ENCODE measurements around the gene ST8SIA4. TPM values are rescaled to one million over a fixed set of nuclear protein-coding genes. Genes with fewer than 3 reads are reported as not detected.

The ST8SIA4 gene
- total and polyA plus RNA-seq, 11 donors, result 0.87 to 17.7 (median 4.3) TPM

DNA sequence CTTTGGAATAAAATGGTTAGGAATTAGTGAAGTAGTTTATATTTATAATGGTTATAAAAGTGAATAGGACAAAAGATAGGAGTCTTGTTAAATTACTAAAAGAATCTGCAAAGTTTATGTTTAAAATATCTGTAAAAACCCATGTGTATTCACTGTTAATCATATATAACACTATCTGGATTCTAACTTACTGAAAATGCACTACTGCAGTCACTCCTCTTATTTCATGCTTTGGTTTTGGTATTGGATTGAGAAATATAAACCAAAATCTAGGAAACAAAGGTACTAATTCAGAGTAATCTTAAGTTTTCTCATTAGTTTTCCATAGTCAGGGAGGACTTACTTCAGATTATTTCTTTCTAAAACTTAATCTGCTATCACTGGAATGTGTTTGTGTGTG lies 49.5 kb downstream of the ST8SIA4 start:
- TF ChIP-seq POLR2A (IDR thresholded peaks at IDR 0.05), result no peak
- TF ChIP-seq, protein P1, sequence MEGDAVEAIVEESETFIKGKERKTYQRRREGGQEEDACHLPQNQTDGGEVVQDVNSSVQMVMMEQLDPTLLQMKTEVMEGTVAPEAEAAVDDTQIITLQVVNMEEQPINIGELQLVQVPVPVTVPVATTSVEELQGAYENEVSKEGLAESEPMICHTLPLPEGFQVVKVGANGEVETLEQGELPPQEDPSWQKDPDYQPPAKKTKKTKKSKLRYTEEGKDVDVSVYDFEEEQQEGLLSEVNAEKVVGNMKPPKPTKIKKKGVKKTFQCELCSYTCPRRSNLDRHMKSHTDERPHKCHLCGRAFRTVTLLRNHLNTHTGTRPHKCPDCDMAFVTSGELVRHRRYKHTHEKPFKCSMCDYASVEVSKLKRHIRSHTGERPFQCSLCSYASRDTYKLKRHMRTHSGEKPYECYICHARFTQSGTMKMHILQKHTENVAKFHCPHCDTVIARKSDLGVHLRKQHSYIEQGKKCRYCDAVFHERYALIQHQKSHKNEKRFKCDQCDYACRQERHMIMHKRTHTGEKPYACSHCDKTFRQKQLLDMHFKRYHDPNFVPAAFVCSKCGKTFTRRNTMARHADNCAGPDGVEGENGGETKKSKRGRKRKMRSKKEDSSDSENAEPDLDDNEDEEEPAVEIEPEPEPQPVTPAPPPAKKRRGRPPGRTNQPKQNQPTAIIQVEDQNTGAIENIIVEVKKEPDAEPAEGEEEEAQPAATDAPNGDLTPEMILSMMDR (IDR thresholded peaks at IDR 0.05), result no peak
- Histone ChIP-seq H3K27me3 (no peaks in the 10 kb centered on the region), H3K4me3 (no peak overlapping the region), H3K27ac (peak overlapping the region in 4 of 12 donors; percentile 13 to 86 (median 39)), H3K36me3 (peaks cover 0 to 5% (median 0%) of the 10 kb centered on the region in 9 donors), H3K4me1 (peaks cover 0 to 57% (median 3%) of the 10 kb centered on the region in 12 donors), H3K9me3 (no peaks in the 10 kb centered on the region)
- intact Hi-C loops (cut with DNase I), result loop anchor here in 1 of 10 donors (5.0 kb wide), 1 partner anchor 49 kb away; the partner anchor contains the start of gene ST8SIA4
- ATAC-seq (no peak), DNase-seq (no peak)

DNA sequence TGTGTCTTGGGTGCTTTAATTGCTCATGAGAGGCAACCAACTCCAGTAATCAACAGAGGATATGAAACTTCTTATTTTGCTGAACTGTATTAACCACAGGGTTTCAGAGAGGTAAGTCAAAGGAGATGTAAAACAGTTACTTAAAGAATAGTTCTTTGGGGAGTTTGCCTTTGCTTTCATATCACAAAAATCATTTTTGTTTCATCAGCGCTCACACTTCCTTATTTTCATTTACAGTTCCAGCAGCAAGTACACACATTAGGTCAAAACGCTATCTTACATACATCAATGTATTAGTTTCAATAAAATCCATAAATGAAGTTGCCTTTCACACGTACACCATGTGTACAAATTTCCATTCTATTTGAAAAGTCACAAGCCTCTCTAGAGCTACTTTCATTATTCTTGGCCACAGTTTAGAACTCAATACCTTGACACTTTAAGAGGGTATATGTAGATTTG lies 50.1 kb downstream of the ST8SIA4 start:
- no peaks in the 10 kb centered on the region for H3K27me3 ChIP-seq
- ATAC-seq (no peak), DNase-seq (no peak)
- TF ChIP-seq POLR2A (IDR thresholded peaks at IDR 0.05), result no peak
- TF ChIP-seq, protein P1 (IDR thresholded peaks at IDR 0.05), result no peak
- H3K27ac ChIP-seq, result peak overlapping the region in 4 of 12 donors; percentile 13 to 86 (median 26)
- WGBS, 4 donors, result 77 to 78% (median 78%) methylated on average over 3 of the region's 3 CpGs
- intact Hi-C loops (cut with DNase I), result loop anchor here in 1 of 10 donors (5.0 kb wide), 1 partner anchor 49 kb away; the partner anchor contains the start of gene ST8SIA4
- H3K4me3 ChIP-seq, result no peak overlapping the region
- H3K9me3 ChIP-seq, result no peaks in the 10 kb centered on the region
- H3K4me1 ChIP-seq, result peaks cover 0 to 54% (median 3%) of the 10 kb centered on the region in 12 donors
- peaks cover 0 to 5% (median 0%) of the 10 kb centered on the region in 9 donors for H3K36me3 ChIP-seq

DNA sequence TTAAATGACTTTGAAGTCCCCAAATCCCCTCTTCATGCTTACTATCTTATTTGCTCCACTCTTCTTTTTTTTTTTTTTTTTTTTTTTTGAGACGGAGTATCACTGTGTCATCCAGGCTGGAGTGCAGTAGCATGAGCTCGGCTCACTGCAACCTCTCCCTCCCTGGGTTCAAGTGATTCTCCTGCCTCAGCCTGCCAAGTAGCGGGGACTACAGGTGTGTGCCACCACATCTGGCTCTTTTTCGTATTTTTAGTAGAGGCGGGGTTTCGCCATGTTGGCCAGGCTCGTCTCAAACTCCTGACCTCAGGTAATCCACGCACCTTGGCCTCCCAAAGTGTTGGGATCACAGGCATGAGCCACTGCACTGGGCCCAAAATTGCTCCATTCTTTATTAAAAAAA lies 51.0 kb downstream of the ST8SIA4 start:
- no peaks in the 10 kb centered on the region for H3K9me3 ChIP-seq
- peak overlapping the region in 1 of 12 donors; percentile 86 for H3K27ac ChIP-seq
- DNase-seq, result no peak
- no peak for TF ChIP-seq POLR2A (IDR thresholded peaks at IDR 0.05)
- TF ChIP-seq, protein P1 (IDR thresholded peaks at IDR 0.05), result no peak
- H3K4me1 ChIP-seq, result peaks cover 0 to 55% (median 4%) of the 10 kb centered on the region in 12 donors
- no peak for ATAC-seq
- H3K36me3 ChIP-seq, result peaks cover 0 to 5% (median 0%) of the 10 kb centered on the region in 9 donors
- no peaks in the 10 kb centered on the region for H3K27me3 ChIP-seq
- intact Hi-C loops (cut with DNase I), result loop anchor here in 1 of 10 donors (5.0 kb wide), 1 partner anchor 50 kb away; the partner anchor contains the start of gene ST8SIA4
- WGBS, 4 donors, result 92 to 96% (median 94%) methylated on average over 8 of the region's 8 CpGs
- no peak overlapping the region for H3K4me3 ChIP-seq

DNA sequence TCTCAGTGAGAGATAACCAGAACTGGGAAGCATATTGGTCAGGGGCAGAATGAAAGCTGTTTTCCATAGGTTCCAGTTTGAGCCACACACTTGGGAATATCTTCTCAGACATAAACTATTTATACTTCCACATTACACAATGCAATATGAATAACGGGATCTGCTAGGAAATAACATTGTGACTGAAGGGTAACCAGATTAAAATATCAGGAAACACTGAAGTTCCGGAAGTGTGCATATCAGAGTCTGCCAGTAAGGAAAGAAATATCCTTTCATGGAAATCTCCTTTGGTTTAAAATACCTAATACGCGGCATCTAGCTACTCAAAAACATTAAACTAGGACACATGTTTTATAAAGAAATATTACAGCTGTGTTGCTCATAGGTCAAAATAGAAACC lies 56.3 kb downstream of the ST8SIA4 start:
- ATAC-seq, result peak in 2 of 4 donors; percentile 33 to 70
- no peaks in the 10 kb centered on the region for H3K27me3 ChIP-seq
- H3K27ac ChIP-seq, result peak overlapping the region in 11 of 12 donors; percentile 14 to 67 (median 48)
- WGBS, 4 donors, result 26 to 34% (median 30%) methylated on average over 4 of the region's 4 CpGs
- peak overlapping the region in 2 of 12 donors; percentile 2 to 9 for H3K4me3 ChIP-seq
- H3K36me3 ChIP-seq, result peaks cover 0 to 4% (median 0%) of the 10 kb centered on the region in 9 donors
- H3K4me1 ChIP-seq, result peaks cover 0 to 38% (median 0%) of the 10 kb centered on the region in 12 donors
- TF ChIP-seq POLR2A (IDR thresholded peaks at IDR 0.05), result no peak
- TF ChIP-seq, protein P1 (IDR thresholded peaks at IDR 0.05), result no peak
- no peak for DNase-seq
- H3K9me3 ChIP-seq, result no peaks in the 10 kb centered on the region
- intact Hi-C loops (cut with DNase I), result loop anchor here in 1 of 10 donors (5.0 kb wide), 1 partner anchor 56 kb away; the partner anchor contains the start of gene ST8SIA4

Data from heart left ventricle (tissue), 16 donors.